T-helper 1 cell treated with Interleukin-12 subunit alpha and Interleukin-12 subunit beta and Interleukin-4 antibody, amounts not matched to agents 30 ng/mL and 1 ng/mL, for 36 hours (primary cell): ENCODE results near the gene COL5A2. TPM values are rescaled to one million over a fixed set of nuclear protein-coding genes. Genes with fewer than 3 reads are reported as not detected.

Source experiments
- intact Hi-C: fragments of 100-400 bp; cut with micrococcal nuclease; formaldehyde crosslinking; loops from one replicate; pipeline ENCODE4 v1.15.1; 2024
- total RNA-seq: library from RNA; stranded (reverse); gene quantifications from 2 replicates; pipeline ENCODE4 v1.2.3, GENCODE V29; 2022

Gene COL5A2
- total RNA-seq, 1 donor from 2014 or later: 0.49 TPM

- intact Hi-C loops: no loop called here
Measured at GRCh38 chr2:189104934-189105333, 74.6 kb downstream of the COL5A2 start.

GRCh38 chr2:189102735-189103134, 76.8 kb downstream of the COL5A2 start:
- intact Hi-C loops: no loop called here

- intact Hi-C loops: loop anchor here (5.0 to 10.0 kb wide), 2 partner anchors 557 to 1274 kb away; no protein-coding TSS in a partner anchor
Measured at GRCh38 chr2:189097934-189098333, 81.6 kb downstream of the COL5A2 start.

GRCh38 chr2:189096769-189097447, 82.7 kb downstream of the COL5A2 start:
- intact Hi-C loops: loop anchor here (5.0 to 10.0 kb wide), 2 partner anchors 558 to 1275 kb away; no protein-coding TSS in a partner anchor

GRCh38 chr2:189095101-189095500, 84.5 kb downstream of the COL5A2 start:
- intact Hi-C loops: loop anchor here (5.0 to 10.0 kb wide), 2 partner anchors 560 to 1277 kb away; no protein-coding TSS in a partner anchor

- intact Hi-C loops: loop anchor here (5.0 to 10.0 kb wide), 2 partner anchors 562 to 571 kb away; no protein-coding TSS in a partner anchor
Measured at GRCh38 chr2:189092936-189093335, 86.6 kb downstream of the COL5A2 start.

GRCh38 chr2:189091253-189091652, 88.3 kb downstream of the COL5A2 start:
- intact Hi-C loops: loop anchor here (5.0 to 10.0 kb wide), 2 partner anchors 564 to 569 kb away; no protein-coding TSS in a partner anchor

GRCh38 chr2:189088591-189089205, 90.9 kb downstream of the COL5A2 start:
- intact Hi-C loops: no loop called here

- intact Hi-C loops: no loop called here
Measured at GRCh38 chr2:189086710-189087109, 92.9 kb downstream of the COL5A2 start.

- intact Hi-C loops: no loop called here
Measured at GRCh38 chr2:189086250-189086649, 93.3 kb downstream of the COL5A2 start.

- intact Hi-C loops: no loop called here
Measured at GRCh38 chr2:189083606-189084005, 96.0 kb downstream of the COL5A2 start.

GRCh38 chr2:189083106-189083505, 96.5 kb downstream of the COL5A2 start:
- intact Hi-C loops: no loop called here

- intact Hi-C loops: no loop called here
Measured at GRCh38 chr2:189082376-189082975, 97.1 kb downstream of the COL5A2 start.

- intact Hi-C loops: no loop called here
Measured at GRCh38 chr2:189076572-189076971, 103.0 kb downstream of the COL5A2 start.

- intact Hi-C loops: no loop called here
Measured at GRCh38 chr2:189076120-189076519, 103.4 kb downstream of the COL5A2 start.

- intact Hi-C loops: no loop called here
Measured at GRCh38 chr2:189074506-189074905, 105.1 kb downstream of the COL5A2 start.

- intact Hi-C loops: no loop called here
Measured at GRCh38 chr2:189072036-189072435, 107.5 kb downstream of the COL5A2 start.

- intact Hi-C loops: no loop called here
Measured at GRCh38 chr2:189069855-189070619, 109.5 kb downstream of the COL5A2 start.

GRCh38 chr2:189066037-189066436, 113.5 kb downstream of the COL5A2 start:
- intact Hi-C loops: no loop called here

GRCh38 chr2:189060096-189060642, 119.4 kb downstream of the COL5A2 start:
- intact Hi-C loops: no loop called here

- intact Hi-C loops: no loop called here
Measured at GRCh38 chr2:189057316-189057715, 122.2 kb downstream of the COL5A2 start.
